K562 (cell line): ENCODE measurements around the gene MSS51. TPM values are rescaled to one million over a fixed set of nuclear protein-coding genes. Genes with fewer than 3 reads are reported as not detected.
A peak's percentile ranks its signal among the peaks of the same experiment; 100 is the strongest.

Experiments used
- ARID1B ChIP-seq: fragments of 450-650 bp; IDR thresholded peaks from 2 replicates; pipeline ENCODE4 v1.6.1; 2016; ENCODE audit warnings: antibody characterized with exemption, mild to moderate bottlenecking, inconsistent platforms
- CREB3 ChIP-seq: fragments of 450-650 bp; conservative IDR thresholded peaks from 2 replicates; pipeline ENCODE4 v1.6.1; 2016; ENCODE audit warnings: missing genetic modification characterization, low read depth, mild to moderate bottlenecking, missing compliant biosample characterization, moderate library complexity
- GATA2 ChIP-seq: sonication (generic); formaldehyde crosslinking; IDR thresholded peaks from 2 replicates; pipeline ENCODE4 v1.4.0; 2020; ENCODE audit warnings: mild to moderate bottlenecking, missing genetic modification reagents
- HMBOX1 ChIP-seq: sonication (generic); IDR thresholded peaks from 2 replicates; pipeline ENCODE4 v1.6.1; 2016
- HMGN3 ChIP-seq: IDR thresholded peaks from 2 replicates; pipeline ENCODE4 v1.6.1; 2011; ENCODE audit warnings: borderline replicate concordance, low read depth, mild to moderate bottlenecking, mixed read lengths, low read length; ENCODE audit not compliant: insufficient read length; ENCODE audit errors: extremely low read depth
- IRF2 ChIP-seq: sonication (generic); formaldehyde crosslinking; IDR thresholded peaks from 2 replicates; pipeline ENCODE4 v1.8.1; 2022; ENCODE audit warnings: mild to moderate bottlenecking, missing genetic modification reagents
- KAT7 ChIP-seq: sonication (generic); formaldehyde crosslinking; IDR thresholded peaks from 2 replicates; pipeline ENCODE4 v1.8.0; 2022; ENCODE audit warnings: missing genetic modification reagents, mild to moderate bottlenecking, borderline replicate concordance
- KHSRP ChIP-seq: fragments of 450-650 bp; IDR thresholded peaks from 2 replicates; pipeline ENCODE4 v1.6.1; 2017
- KLF16 ChIP-seq: IDR thresholded peaks from 2 replicates; pipeline ENCODE4 v1.6.1; 2016; ENCODE audit warnings: antibody characterized with exemption
- LEF1 ChIP-seq: fragments of 450-650 bp; IDR thresholded peaks from 2 replicates; pipeline ENCODE4 v1.6.1; 2016; ENCODE audit warnings: mild to moderate bottlenecking
- MAZ ChIP-seq, 2 experiments: fragments of 450-650 bp in 1 of 2; sonication (generic) in 1 of 2; formaldehyde crosslinking; IDR thresholded peaks in 1 of 2; conservative IDR thresholded peaks in 1 of 2; 2 replicates each; pipeline versions ENCODE4 v1.4.0 to v1.5.0; 2020; ENCODE audit warnings: mild to moderate bottlenecking in 1 of 2, missing genetic modification reagents in 1 of 2
- NCOA1 ChIP-seq: fragments of 450-650 bp; IDR thresholded peaks from 2 replicates; pipeline ENCODE4 v1.6.1; 2016; ENCODE audit warnings: low read depth
- NFATC3 ChIP-seq: fragments of 450-650 bp; IDR thresholded peaks from 2 replicates; pipeline ENCODE4 v1.6.1; 2017; ENCODE audit warnings: mild to moderate bottlenecking
- NFE2 ChIP-seq: IDR thresholded peaks from 2 replicates; pipeline ENCODE4 v1.6.1; 2014; ENCODE audit warnings: antibody characterized with exemption, low read depth
- RCOR1 ChIP-seq, 2 experiments: IDR thresholded peaks; 2 replicates each; pipeline ENCODE4 v1.6.1; 2012; ENCODE audit warnings: low read depth in 2 of 2, low read length in 2 of 2, borderline replicate concordance in 1 of 2, improper control_type of control experiment in 1 of 2
- SMARCB1 ChIP-seq: IDR thresholded peaks from 2 replicates; pipeline ENCODE4 v1.6.1; 2011; ENCODE audit warnings: improper control_type of control experiment, low read depth; ENCODE audit not compliant: insufficient read length
- SMARCC2 ChIP-seq: fragments of 450-650 bp; IDR thresholded peaks from 2 replicates; pipeline ENCODE4 v1.6.1; 2017; ENCODE audit warnings: antibody characterized with exemption, moderate library complexity, mild to moderate bottlenecking, low read depth
- SP1 ChIP-seq: sonication (generic); formaldehyde crosslinking; IDR thresholded peaks from 2 replicates; pipeline ENCODE4 v1.8.1; 2022; ENCODE audit warnings: mild to moderate bottlenecking, missing genetic modification reagents
- STAT5B ChIP-seq: fragments of 250-450 bp; sonication (Bioruptor Pico); IDR thresholded peaks from 2 replicates; pipeline ENCODE4 v1.8.0; 2021; ENCODE audit warnings: mild to moderate bottlenecking, inconsistent platforms
- TAF1 ChIP-seq: IDR thresholded peaks from 2 replicates; pipeline ENCODE4 v1.6.1; 2011; ENCODE audit warnings: mild to moderate bottlenecking, low read length, moderate library complexity; ENCODE audit not compliant: insufficient read depth, control insufficient read depth, severe bottlenecking; ENCODE audit errors: extremely low read depth
- VEZF1 ChIP-seq: fragments of 200-800 bp; sonication (Bioruptor generic); IDR thresholded peaks from 2 replicates; pipeline ENCODE4 v1.6.1; 2017; ENCODE audit warnings: missing genetic modification characterization, missing compliant biosample characterization
- XRCC3 ChIP-seq: fragments of 450-650 bp; IDR thresholded peaks from 2 replicates; pipeline ENCODE4 v1.6.1; 2017; ENCODE audit warnings: mild to moderate bottlenecking, moderate library complexity
- ZFP91 ChIP-seq: sonication (generic); formaldehyde crosslinking; IDR thresholded peaks from 2 replicates; pipeline ENCODE4 v1.8.0; 2022; ENCODE audit warnings: mild to moderate bottlenecking, missing genetic modification reagents
- polyA plus RNA-seq, 8 experiments: library from polyadenylated mRNA; depleted of rRNA in 4 of 8; stranded (reverse) in 5 of 8; unstranded in 3 of 8; fragments of >200 nt; fragmentation: Nextera tagmentation in 2 of 8; fragmentation: Illumina TruSeq in 1 of 8; extraction: Ambion mirVana in 2 of 8; extraction: Trizol in 1 of 8; gene quantifications; 2 replicates each; pipeline versions ENCODE4 v1.2.1 to v1.2.3, GENCODE V29; 2011 to 2014; ENCODE audit warnings: inconsistent platforms in 1 of 8, missing spikeins in 1 of 8
- total RNA-seq, 7 experiments: library from RNA; depleted of rRNA in 6 of 7; stranded (reverse); fragments of >200 nt in 6 of 7; fragmentation: Illumina TruSeq in 2 of 7; extraction: Trizol in 2 of 7; gene quantifications; 2 replicates each; pipeline versions ENCODE4 v1.2.1 to v1.2.3, GENCODE V29; 2011 to 2021; ENCODE audit warnings: low replicate concordance in 1 of 7

Gene MSS51
- total and polyA plus RNA-seq, 9 of the 15 experiments (the other 6 are each of a cell fraction or from before 2014, with no cell fraction given), result 0.28 to 1.8 (median 1.2) TPM

GRCh38 chr10:73456187-73456890 lies 23.0 kb upstream of the MSS51 start (continued):
- peak; percentile 77 for TF ChIP-seq VEZF1 (CRISPR knock-in tag)
- TF ChIP-seq STAT5B (CRISPR knock-in tag), result no peak
- TF ChIP-seq HMBOX1, result peak; percentile 78
- TF ChIP-seq RCOR1 (IDR thresholded peaks at IDR 0.05; ENCODE audit: borderline replicate concordance in 1 of 2, low read depth in 2 of 2, low read length in 2 of 2), result peak; percentile 96 to 99
- peak; percentile 95 for TF ChIP-seq NCOA1
- TF ChIP-seq KAT7 (CRISPR knock-in tag), result 0 out of 2 replicates have a peak, but pooled peaks have one; percentile 51
- peak; percentile 91 for TF ChIP-seq KHSRP
- peak; percentile 100 for TF ChIP-seq ARID1B
- TF ChIP-seq NFATC3, result peak; percentile 97
- peak; percentile 99 for TF ChIP-seq SMARCC2
- TF ChIP-seq GATA2 (CRISPR knock-in tag), result peak; percentile 99
- no peak for TF ChIP-seq ZFP91 (CRISPR knock-in tag)
- TF ChIP-seq XRCC3, result peak; percentile 90
- TF ChIP-seq SP1 (CRISPR knock-in tag), result peak; percentile 41; the same call in 1 of the 2 replicates
- peak; percentile 32 for TF ChIP-seq TAF1
- TF ChIP-seq MAZ (CRISPR knock-in tag; conservative IDR thresholded peaks at IDR 0.05 in 1 of 2, IDR thresholded peaks at IDR 0.05 in 1 of 2), result peak; percentile 26 to 65; a peak in 2 of 4 replicates
- peak; percentile 96 for TF ChIP-seq LEF1
- peak; percentile 60; the same call in 1 of the 2 replicates for TF ChIP-seq CREB3 (tag)
- peak; percentile 79 for TF ChIP-seq HMGN3
- TF ChIP-seq SMARCB1, result peak; percentile 23
- TF ChIP-seq IRF2, result no peak
- peak; percentile 79 for TF ChIP-seq NFE2
- TF ChIP-seq KLF16, result peak; percentile 99
